ENCODE measurements around the gene TNS1.

- TF ChIP-seq, protein P1, sequence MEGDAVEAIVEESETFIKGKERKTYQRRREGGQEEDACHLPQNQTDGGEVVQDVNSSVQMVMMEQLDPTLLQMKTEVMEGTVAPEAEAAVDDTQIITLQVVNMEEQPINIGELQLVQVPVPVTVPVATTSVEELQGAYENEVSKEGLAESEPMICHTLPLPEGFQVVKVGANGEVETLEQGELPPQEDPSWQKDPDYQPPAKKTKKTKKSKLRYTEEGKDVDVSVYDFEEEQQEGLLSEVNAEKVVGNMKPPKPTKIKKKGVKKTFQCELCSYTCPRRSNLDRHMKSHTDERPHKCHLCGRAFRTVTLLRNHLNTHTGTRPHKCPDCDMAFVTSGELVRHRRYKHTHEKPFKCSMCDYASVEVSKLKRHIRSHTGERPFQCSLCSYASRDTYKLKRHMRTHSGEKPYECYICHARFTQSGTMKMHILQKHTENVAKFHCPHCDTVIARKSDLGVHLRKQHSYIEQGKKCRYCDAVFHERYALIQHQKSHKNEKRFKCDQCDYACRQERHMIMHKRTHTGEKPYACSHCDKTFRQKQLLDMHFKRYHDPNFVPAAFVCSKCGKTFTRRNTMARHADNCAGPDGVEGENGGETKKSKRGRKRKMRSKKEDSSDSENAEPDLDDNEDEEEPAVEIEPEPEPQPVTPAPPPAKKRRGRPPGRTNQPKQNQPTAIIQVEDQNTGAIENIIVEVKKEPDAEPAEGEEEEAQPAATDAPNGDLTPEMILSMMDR (IDR thresholded peaks at IDR 0.05), result no peak
- TF ChIP-seq POLR2A (IDR thresholded peaks at IDR 0.05), result no peak
Observed at GRCh38 chr2:217981084-217981730, 21.6 kb downstream of the TNS1 start.

All from Peyer's patch (tissue), 4 donors.